ENCODE results near the gene SLC10A2.
"Not testable (repeated sequence)": the region's sequence is repeated elsewhere in the genome, so short reads cannot be mapped to it uniquely, and the experiment has no call there.

Gene SLC10A2, protein sequence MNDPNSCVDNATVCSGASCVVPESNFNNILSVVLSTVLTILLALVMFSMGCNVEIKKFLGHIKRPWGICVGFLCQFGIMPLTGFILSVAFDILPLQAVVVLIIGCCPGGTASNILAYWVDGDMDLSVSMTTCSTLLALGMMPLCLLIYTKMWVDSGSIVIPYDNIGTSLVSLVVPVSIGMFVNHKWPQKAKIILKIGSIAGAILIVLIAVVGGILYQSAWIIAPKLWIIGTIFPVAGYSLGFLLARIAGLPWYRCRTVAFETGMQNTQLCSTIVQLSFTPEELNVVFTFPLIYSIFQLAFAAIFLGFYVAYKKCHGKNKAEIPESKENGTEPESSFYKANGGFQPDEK

DNA sequence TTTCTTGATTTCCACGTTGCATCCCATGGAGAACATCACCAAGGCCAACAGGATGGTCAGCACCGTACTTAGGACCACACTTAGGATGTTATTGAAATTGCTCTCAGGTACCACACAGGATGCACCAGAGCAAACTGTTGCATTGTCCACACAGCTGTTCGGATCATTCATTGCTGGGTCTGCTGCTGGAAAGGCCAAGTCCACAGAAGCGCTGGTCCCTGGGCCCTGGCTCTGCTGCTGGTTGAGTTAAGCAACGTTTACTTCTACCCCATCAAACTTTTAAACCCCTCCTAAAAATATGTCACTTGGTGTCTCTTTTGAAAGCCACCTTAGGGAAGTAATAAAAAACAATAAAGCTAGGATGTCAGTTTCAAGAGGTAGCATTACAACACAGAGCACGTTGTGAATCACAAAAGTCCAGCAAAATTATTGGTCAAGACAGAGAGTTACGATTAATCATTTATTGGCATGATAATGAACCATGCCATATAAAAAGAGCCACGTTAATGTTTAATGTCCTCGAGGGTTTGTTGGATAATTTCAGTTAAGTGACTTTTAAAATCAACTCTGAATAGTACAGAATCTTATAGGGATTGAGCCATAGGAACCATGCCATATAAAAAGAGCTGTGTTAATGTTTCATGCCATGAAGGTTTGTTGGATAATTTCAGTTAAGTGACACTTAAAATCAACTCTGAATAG is at the start of gene SLC10A2:
Gene SLC10A2, minus strand, starts transcription at position 339 of the 702 bp plus-strand sequence. Its CDS starts 168 bp downstream, at position 171.
- no peak within 1 kb of the TSS; the same call in 1 of the 2 replicates for H3K4me3 ChIP-seq (ENCODE audit: low read length)
- TF ChIP-seq ZNF274 (IDR thresholded peaks at IDR 0.05; ENCODE audit: low read depth, low read length) = no peak

DNA sequence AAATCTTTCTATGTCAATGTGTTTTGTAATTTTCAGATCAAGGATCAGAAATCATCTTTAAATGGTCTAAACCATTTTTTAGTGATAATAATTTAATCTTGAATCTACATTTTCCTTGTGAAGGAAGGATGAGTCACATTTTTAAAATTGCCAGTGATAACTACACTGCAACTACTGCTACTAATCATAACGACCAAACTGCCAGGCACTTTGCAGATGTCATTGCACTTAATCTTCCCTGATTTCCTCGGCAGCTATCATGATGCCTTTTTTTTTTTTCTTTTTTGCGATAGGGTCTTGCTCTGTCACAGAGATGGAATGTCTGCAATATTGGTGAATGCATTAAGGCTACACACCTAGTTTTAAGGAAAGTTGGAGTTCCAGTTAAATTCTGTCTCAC is 41.4 kb upstream of the SLC10A2 start:
- no peak overlapping the region for H3K4me3 ChIP-seq (ENCODE audit: low read length)
- no peak for TF ChIP-seq ZNF274 (IDR thresholded peaks at IDR 0.05; ENCODE audit: low read depth, low read length)

DNA sequence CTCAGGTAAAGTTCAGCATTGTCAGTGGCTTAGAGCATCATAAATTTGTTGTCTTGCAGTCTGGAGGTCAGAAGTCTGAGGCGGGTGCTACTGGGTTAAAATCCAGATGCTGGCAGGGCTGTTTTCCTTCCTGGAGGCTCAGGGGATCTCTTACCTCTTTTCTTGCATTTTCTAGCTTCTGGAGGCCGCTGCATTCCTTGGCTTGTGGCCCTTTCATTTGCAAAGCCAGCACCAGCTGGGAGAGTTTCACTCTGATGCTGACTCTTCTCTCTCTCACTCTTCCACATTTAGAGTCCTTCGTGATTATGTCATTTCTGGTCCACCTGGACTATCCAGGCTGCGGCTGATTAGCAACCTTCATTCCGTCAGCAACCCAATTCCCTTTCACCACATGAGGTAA is 38.1 kb upstream of the SLC10A2 start:
- H3K4me3 ChIP-seq (ENCODE audit: low read length) = no peak overlapping the region
- TF ChIP-seq ZNF274 (IDR thresholded peaks at IDR 0.05; ENCODE audit: low read depth, low read length) = no peak

DNA sequence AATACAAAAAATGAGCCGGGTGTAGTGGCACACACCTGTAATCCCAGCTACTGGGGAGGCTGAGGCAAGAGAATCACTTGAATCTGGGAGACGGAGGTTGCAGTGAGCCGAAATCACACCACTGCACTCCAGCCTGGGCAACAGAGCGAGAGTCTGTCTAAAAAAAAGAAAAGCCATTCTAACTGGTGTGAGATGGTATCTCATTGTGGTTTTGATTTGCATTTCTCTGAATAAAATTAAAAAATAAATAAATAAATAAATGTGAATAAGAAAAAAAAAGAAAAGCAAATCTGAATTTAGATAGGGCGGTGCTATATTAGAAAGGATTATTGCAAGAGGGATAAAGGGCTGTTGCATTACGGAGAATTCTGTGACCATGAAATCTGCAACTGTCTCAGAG is 37.2 kb upstream of the SLC10A2 start:
- H3K4me3 ChIP-seq (ENCODE audit: low read length) = not testable (repeated sequence)

DNA sequence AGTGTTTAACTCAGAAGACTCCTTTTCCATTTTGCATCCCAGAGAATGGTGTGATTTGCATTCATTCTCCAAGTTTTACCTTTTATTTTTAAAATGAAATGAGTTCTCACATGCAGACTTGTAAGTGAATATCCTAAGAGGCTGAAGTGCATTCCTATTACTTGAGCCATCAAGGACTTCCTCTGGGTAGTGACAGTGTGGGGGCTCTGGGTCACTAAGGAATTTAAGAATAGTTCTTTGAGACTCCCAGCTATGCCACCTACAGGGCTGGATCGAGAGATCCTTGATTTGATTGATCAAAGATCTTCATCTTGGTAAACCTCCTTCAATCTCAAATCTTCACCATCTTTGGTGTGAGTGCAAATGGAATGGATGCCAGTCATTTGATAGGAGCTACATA is 36.3 kb upstream of the SLC10A2 start:
- TF ChIP-seq ZNF274 (IDR thresholded peaks at IDR 0.05; ENCODE audit: low read depth, low read length) = no peak
- no peak overlapping the region for H3K4me3 ChIP-seq (ENCODE audit: low read length)

DNA sequence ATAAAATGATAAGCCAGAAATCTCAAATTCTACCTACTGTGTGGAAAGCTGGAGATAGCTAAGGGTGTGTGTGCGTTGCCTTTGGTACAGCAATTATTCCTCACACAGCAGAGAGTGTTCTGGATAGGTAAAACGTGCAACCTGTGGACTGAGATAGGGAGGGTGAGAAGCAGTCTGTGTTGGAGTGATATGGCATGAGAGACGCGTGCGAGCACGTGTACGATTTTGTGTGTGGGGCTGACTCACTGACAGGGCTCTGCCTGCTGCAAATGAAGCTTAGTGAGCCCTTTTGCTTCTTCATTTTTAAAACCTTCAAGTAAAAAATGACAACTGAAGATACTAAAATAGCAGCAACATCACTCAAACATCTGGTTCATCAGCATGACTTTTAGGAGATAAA is 35.7 kb upstream of the SLC10A2 start:
- H3K4me3 ChIP-seq (ENCODE audit: low read length) = no peak overlapping the region
- TF ChIP-seq ZNF274 (IDR thresholded peaks at IDR 0.05; ENCODE audit: low read depth, low read length) = no peak

DNA sequence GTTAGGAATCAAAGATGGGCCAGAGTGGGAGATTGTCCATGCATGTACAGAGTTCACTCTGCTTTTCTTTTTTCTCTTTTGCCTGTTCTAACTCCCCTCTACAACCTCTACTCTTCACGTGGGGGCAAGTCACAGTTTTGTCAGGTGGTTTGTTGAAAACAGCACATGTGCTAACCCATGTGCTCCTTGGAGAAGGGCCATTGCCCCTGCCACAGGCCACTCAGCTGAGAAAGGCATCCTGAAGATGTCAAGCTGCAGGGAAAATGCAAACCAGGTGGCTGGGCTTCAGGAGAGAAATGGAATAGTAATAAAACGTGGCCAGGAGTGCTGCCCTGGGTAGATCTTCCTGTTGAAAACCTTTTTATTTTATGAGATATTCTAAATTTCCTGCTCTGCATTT is 35.3 kb upstream of the SLC10A2 start:
- no peak overlapping the region for H3K4me3 ChIP-seq (ENCODE audit: low read length)
- no peak for TF ChIP-seq ZNF274 (IDR thresholded peaks at IDR 0.05; ENCODE audit: low read depth, low read length)

DNA sequence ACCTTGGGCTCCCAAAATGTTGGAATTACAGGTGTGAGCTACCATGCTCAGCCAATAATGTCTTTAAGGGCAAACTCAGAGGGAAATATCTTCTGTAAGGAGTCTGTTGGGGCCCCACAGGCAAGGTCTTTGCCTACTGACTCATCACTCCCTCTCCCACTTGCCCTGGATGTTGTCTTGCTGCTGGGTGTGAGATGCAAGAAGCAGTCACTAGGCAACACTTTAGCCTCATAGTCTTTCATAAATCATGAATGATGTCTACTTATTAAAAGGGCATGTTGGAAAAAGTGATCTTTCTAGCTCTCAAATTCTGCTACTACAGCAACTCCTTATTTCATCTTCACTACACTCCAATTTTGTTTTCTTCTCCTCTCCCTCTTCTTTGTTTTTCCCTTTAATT is 34.6 kb upstream of the SLC10A2 start:
- no peak for TF ChIP-seq ZNF274 (IDR thresholded peaks at IDR 0.05; ENCODE audit: low read depth, low read length)

DNA sequence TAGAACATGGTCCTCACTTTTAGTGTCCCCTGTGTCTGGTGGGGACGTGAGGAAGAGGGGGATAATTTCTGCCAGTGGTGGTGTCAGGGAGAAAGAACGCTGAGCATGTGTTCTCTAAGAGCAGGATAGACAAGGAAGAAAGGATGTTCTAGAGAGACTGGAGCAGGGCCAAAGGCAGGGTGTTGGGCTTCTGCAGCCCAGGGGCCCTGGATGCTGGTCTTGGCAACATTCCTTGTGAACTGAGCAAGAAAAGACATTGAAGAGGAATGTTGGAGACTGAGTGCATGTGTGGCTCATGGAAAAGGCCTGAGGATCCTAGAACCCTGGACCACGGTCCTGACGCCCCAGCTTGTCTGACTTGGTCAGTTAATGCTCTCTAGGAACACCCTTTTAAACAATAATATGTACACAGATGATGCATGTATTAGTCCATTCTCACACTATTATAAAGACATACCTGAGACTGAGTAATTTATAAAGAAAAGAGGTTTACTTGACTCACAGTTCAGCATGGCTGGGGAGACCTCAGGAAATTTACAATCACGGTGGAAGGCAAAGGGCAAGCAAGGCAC is 33.6 kb upstream of the SLC10A2 start:
- no peak for TF ChIP-seq ZNF274 (IDR thresholded peaks at IDR 0.05; ENCODE audit: low read depth, low read length)
- no peak overlapping the region for H3K4me3 ChIP-seq (ENCODE audit: low read length)

More for the DNA sequence above, 34.6 kb upstream of the SLC10A2 start:
- no peak overlapping the region for H3K4me3 ChIP-seq (ENCODE audit: low read length)

DNA sequence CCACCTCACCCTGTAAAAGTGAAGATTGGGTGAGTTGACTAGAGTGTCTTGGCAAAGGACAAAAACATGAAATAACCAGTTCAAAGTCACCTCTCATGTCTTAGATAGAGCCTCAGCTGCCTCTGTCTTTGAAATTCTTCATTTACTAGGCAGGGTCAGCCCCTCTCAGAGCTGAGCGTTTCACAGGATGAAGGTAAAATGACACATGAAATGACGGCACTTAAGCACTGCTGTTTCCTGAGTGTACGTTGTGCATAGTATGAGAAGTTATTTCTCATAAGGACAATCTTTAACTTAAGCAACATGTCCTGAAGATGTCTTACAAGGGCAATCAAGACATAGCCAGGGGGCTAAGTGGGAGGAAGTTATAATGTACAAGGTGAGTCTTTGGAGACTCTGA is 32.3 kb upstream of the SLC10A2 start:
- no peak for TF ChIP-seq ZNF274 (IDR thresholded peaks at IDR 0.05; ENCODE audit: low read depth, low read length)
- H3K4me3 ChIP-seq (ENCODE audit: low read length) = no peak overlapping the region

DNA sequence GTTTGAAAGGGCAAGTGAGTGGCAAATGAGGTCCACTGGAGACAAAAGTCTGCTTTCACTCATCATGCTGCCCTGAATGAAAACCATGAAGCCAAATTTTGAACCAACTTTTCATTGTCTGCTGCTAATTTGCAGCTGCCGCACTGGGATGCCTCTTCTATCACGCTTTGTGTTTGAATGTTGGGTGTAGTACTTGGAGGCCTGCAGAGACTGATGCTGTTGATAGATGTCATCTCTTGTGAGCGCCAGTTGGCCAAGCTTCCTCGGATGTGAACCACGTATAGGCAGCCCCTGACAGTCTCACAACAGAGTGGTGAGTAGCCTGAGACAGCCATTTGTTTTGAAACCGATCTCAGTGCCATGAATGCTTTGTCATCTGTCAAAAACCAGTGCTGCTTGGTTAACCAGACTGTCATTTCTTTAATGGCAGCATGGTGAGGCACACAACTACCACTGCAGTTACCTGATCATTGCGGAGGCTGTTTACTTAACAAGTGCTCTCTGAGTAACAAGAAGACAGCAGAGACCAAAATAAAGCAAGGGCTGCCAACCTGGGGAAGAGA is 31.2 kb upstream of the SLC10A2 start:
- no peak for TF ChIP-seq ZNF274 (IDR thresholded peaks at IDR 0.05; ENCODE audit: low read depth, low read length)
- H3K4me3 ChIP-seq (ENCODE audit: low read length) = no peak overlapping the region

DNA sequence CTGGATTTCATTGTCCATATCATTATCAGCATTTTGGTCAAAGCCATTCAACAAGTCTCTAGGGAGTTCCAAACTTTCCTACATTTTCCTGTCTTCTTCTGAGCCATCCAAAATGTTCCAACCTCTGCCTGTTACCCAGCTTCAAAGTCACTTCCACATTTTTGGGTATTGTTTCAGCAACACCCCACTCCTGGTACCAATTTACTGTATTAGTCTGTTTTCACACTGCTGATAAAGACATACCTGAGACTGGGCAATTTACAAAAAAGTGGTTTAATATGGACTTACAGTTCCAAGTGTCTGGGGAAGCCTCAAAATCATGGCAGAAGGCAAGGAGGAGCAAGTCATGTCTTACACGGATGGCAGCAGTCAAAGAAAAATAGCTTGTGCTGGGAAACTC is 27.4 kb upstream of the SLC10A2 start:
- H3K4me3 ChIP-seq (ENCODE audit: low read length) = not testable (repeated sequence)

DNA sequence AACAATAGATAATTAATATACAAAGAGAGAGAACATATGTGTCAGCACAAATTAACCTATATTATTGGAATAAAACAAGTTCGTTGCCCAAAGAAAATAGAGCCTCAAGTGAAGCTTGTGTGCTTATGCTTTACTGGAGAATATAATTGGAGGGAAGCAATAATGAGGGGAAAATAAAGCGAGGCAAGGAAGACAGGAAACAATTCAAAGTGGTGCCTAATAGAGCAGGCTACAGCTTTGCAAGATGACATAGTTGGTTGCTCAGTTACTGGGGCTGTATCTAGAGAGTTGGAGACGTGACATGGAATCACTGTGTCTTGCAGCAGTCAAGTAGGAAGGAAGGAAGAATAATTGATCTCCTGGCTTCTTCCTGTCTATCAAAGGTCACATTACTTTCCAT is 21.1 kb upstream of the SLC10A2 start:
- TF ChIP-seq ZNF274 (IDR thresholded peaks at IDR 0.05; ENCODE audit: low read depth, low read length) = no peak
- no peak overlapping the region for H3K4me3 ChIP-seq (ENCODE audit: low read length)

DNA sequence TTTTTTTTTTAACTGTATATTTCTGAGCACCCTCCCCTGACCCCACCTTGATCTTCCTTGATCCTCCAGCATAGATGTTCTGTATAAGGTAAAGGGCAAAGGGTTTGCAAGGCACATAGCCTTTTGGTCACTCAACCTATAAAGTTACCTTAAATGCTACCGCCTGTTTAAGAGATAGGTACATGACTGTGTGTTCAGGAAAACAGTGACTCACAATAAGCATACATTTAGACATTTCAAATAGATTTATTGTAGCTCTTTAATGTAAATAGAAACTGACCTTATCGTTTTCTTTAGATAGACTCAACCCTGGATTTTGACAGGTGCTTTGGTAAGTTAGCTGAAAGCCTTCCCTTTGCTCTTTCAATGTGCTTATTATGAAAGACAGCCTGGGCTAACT is 15.2 kb upstream of the SLC10A2 start:
- no peak for TF ChIP-seq ZNF274 (IDR thresholded peaks at IDR 0.05; ENCODE audit: low read depth, low read length)
- no peak overlapping the region for H3K4me3 ChIP-seq (ENCODE audit: low read length)

DNA sequence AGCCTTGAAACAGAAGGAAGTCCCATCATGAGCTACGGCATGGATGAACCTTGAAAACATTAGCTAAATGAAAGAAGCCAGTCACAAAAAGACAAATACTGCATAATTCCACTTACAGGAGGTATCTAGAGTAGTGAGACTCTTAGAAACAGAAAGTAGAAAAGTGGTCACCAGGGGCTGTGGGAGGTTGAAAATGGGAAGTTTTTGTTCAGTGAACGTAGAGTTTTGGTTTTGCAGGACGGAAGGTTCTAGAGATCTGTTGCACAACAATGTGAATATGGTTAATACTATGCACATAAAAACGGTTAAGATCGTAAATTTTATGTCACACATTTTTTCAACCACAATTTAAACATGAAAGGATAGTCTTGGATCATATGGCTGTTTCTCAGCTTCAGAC is 11.9 kb upstream of the SLC10A2 start:
- TF ChIP-seq ZNF274 (IDR thresholded peaks at IDR 0.05; ENCODE audit: low read depth, low read length) = no peak
- H3K4me3 ChIP-seq (ENCODE audit: low read length) = no peak overlapping the region; the same call in 1 of the 2 replicates
